Right renal cortex interstitium (tissue), 3 donors: ENCODE measurements around the gene SLC26A11. TPM values are rescaled to one million over a fixed set of nuclear protein-coding genes. Genes with fewer than 3 reads are reported as not detected.

Source experiments
- DNase-seq, 3 donors: peaks; one replicate each; pipeline ENCODE4 v3.0.0-alpha.2; 2013; ENCODE audit warnings: low read depth in 3 of 3, low spot score in 2 of 3
- polyA plus RNA-seq, 3 donors: library from polyadenylated mRNA; unstranded; fragments of 120-200 nt; gene quantifications; one replicate each; pipeline ENCODE4 v1.2.1, GENCODE V29; 2013; ENCODE audit not compliant: insufficient read length in 3 of 3

Gene SLC26A11
- polyA plus RNA-seq, 3 donors = 20.2 to 22.7 (median 22.4) TPM

DNA sequence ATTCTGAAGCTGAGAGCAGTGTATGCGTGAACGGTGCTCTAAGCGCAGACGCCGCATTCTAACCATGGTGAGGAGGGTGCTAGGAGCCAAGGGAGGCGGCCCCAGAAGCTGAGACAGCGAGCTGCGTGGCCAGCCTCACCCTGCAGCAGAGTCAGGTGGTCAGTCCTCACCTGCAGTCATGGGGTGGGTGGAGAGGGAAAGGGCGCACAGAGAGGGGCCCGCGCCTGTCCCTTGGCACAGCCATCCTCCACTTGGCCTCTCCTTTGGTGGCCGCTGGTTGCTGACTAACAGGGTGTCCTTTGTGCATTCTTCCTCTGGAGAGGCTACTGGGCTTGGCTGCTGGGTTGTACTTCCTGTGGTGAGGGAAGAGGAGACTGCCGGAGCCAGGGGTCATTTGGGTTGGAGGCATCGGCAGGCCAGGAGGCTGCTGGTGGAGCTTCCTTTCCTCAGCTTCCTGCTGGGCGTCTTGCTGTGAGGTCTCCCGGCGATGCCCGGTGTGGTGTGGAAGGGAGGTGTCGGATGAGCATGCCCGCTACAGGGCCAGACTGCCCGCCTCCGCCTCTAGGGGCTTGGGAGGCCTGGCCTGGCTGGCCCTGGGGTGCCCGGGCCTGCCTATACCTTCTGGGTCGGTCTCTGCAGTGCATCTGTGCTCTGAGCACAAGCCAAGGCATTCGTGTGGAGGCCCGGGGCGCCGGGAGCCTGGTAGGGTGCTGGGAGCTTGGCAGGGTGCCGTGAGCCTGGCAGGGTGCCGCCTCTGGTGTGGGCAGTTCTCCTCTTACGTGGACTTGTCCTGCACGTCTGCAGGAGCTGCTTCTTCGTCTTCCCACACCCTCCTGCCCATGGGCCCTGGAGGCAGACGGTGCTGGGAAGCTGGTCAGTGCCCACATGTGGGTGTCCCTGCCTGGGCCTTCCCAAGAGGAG, 57.8 kb downstream of the SLC26A11 start:
- DNase-seq = no peak

GRCh38 chr17:80279895-80280294, 59.7 kb downstream of the SLC26A11 start:
- DNase-seq = no peak

DNA sequence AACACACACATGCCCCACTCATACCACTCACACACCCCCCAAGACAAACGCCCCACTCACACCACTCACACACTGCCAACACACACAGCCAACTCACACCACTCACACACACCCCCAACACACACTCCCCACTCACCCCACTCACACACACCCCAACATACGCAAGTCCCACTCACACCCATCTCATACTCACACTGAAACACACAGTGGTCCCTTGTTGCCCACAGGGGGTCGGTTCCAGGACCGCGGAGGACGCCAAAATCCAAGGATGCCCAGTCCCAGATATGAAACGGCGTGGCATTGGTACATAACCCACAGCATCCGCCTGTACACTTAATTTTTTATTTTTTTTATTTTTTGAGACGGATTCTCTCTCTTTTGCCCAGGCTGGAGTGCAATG, 61.3 kb downstream of the SLC26A11 start:
- no peak for DNase-seq

DNA sequence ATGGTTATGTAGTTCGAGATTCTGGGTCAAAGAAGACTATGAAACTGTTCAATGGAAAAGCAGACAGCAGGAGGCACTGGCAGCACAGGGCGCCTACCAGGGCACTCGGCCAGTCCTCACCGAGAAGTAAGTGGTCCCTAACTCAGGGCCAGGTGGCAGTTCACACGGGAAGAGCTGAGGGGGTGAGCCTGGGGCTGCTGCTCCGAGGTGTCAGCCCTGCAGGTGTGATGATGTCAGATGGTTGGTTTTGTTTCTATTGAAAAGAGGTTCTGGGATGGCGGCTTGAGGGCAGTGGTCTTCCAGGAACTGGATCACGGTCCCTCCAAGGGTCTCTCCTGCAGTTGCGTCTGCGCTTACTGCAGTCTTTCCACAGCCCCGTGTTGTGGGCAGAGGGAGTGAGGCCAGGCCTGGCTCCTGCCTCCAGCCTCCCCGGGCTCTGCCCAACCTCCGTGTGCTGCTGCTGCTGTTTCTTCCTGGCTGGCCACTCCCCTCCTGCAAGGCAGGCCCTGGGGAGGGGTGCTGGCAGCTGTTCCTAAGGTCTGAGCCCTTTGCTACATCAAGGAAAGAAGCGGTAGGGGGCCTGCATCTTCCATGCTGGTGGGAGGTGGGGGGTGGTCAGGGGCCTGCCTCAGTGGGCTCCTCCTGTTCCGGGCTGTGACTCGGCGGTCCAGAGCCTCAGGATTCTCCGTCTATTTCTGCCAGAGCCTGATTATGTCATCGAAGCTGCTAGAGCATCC, 63.1 kb downstream of the SLC26A11 start:
- no peak for DNase-seq

- no peak for DNase-seq
Observed at GRCh38 chr17:80284631-80285030, 64.4 kb downstream of the SLC26A11 start.

- DNase-seq = no peak
Observed at GRCh38 chr17:80285237-80285920, 65.2 kb downstream of the SLC26A11 start.

GRCh38 chr17:80286638-80286960, 66.4 kb downstream of the SLC26A11 start:
- DNase-seq = no peak

- DNase-seq = no peak
Observed at GRCh38 chr17:80287038-80287437, 66.8 kb downstream of the SLC26A11 start.

DNA sequence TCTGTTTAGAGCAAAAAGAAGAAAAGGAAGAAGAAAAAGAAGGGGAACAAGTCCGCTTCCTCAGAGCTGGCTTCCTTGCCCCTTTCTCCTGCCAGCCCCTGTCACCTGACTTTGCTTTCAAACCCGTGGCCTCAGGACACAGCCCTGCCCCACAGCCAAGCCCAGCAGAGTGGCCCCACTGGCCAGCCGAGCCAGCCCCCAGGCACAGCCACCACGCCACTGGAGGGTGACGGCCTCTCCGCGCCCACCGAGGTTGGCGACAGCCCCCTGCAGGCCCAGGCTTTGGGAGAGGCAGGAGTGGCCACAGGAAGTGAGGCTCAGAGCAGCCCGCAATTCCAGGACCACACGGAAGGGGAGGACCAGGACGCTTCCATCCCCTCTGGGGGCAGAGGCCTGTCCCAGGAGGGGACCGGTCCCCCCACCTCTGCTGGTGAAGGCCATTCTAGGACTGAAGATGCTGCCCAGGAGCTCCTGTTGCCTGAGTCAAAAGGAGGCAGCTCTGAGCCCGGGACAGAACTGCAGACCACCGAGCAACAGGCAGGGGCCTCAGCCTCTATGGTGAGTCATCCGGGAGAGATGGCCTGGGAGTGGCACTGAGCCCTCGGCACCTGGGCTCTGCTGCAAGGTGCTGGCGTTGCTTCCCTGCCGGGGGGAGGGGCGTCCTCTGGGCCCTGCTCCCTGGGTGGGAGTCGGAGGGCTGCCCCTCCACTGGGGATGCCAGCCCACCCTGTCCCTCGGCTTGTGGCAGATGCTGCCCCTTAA, 67.8 kb downstream of the SLC26A11 start:
- DNase-seq = no peak

DNA sequence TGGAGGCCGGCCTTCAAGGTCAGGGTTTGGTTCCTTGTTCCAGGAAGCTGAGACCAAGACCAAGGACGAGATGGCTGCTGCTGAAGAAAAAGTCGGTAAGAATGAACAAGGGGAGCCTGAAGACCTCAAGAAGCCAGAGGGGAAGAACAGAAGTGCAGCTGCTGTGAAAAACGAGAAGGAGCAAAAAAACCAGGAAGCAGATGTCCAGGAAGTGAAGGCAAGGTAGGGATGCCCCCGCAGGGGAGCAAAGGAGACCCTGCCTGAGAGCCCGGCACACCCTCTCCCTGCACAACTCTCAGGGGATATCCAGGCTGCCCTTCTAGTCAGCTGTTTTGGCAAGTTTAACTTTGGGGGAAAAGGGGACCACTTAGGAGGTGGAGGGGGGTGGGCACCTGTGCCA, 69.4 kb downstream of the SLC26A11 start:
- no peak for DNase-seq

DNA sequence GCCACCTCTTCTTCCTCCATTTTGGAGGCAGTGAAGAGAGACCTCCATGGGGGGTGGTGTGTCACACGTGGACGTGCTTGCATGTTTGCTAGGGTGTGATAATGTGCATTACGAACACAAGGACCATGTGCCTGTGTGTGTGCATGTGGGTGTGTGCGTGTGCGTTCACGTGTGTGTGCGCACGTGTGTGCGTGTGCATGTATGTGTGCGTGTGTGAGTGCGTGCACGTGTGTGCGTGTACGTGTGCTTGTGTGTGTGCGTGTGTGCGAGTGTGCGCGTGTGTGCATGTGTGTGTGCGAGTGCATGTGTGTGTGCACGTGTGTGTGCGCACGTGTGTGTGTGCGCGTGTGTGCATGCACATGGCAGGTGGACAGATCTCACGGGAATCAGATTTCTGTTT, 69.9 kb downstream of the SLC26A11 start:
- no peak for DNase-seq

DNA sequence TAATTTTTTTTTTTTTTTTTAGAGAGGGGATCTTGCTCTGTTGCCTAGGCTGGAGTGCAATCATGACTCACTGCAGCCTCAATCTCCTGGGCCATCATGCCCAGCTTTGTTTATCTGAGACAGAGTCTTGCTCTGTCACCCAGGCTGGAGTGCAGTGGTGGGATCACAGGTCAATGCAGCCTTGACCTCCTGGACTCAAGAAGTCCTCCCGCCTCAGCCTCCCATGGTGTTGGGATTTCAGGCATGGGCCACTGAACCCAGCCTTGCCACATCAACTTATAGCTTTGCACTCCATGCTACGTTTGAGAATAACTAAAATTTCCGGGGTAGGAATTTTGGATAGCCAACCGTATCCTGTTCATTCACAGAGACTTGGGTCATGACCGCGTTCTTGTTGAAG, 71.0 kb downstream of the SLC26A11 start:
- DNase-seq = no peak

DNA sequence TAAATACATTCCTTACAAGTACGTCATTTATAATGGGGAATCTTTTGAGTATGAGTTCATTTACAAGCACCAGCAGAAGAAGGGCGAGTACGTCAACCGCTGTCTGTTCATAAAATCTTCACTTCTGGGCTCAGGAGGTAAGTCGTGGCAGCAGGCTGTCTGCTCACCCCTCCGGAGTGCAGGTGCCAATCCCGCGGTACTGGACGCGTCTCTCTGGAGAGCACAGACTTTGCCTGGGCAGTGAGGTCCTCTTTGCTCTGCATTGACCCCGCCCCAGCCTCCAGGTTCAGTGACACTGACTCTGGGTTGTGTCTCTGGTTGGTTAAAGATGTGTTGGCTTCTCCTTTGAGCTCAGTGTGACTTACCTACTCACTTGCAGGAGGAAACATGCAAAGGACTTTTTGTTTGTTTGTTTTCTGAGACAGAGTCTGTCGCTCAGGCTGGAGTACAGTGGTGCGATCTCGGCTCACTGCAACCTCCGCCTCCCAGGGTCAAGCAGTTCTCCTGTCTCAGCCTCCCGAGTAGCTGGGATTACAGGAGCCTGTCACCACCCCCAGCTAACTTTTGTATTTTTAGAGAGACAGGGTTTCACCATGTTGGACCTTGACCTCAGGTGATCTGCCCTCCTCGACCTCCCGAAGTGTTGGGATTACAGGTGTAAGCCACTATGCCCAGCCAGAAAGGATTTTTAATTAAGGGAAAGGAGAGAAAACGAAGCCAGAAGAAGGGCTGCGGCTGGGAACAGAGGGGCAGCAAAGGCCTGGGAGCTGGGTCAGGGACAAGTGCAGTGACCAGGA, 71.7 kb downstream of the SLC26A11 start:
- no peak for DNase-seq

DNA sequence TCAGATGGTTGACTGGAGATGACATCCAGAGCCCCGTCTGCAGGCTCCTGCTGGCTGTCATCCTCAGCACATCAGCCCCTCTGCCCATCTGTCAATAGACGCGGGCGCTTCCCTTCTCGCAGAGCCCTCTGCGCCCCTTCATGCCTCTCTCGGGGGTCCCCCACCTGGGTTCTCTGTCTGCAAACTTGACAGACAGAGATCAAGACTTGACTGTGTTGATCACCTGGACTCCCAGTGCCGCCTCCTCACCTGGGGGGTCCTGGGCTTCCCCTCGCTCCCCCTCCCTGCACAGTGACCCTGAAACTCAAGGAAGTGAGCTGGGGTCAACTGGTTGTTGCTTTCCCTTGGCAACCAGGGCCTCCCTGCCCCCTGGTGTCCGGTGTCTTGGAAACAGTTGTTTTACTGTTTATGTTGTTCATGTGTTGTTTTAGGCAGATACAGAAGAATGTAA, 72.3 kb downstream of the SLC26A11 start:
- peak in 2 of 3 donors; percentile 10 to 30 for DNase-seq

- no peak for DNase-seq
Observed at GRCh38 chr17:80294210-80294609, 74.0 kb downstream of the SLC26A11 start.

DNA sequence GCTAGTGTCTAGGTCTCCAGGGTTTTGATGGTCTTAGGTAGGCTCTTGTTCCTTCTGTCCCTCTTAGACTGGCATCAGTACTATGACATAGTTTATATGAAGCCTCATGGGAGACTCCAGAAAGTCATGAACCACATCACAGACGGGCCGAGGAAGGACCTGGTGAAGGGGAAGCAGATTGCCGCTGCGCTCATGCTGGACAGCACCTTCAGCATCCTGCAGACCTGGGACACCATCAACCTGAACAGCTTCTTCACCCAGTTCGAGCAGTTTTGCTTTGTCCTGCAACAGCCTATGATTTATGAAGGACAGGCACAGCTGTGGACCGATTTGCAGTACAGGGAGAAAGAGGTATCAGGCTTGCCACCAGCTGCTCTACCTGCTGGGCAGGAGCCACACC, 74.4 kb downstream of the SLC26A11 start:
- no peak for DNase-seq

DNA sequence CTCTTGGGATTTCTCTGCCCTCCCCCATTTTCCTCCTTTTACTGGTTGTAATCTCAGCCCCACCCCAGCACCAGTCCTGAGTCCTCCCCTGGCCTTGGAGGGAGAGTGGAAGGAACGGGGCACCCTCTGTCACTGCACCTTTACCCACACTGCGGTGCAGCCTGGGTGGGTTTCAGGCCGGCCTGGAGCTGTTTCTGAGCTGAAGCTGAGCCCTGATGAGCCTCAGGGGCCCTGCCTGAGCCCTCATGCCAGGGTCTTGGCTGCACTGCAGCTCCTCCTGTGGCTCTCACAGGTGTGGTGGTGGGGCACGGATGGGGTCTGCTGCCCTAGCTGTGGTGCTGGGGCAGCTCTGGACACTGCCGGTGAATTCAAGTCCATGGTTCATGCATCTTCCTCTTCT, 74.9 kb downstream of the SLC26A11 start:
- no peak for DNase-seq

GRCh38 chr17:80295559-80295958, 75.3 kb downstream of the SLC26A11 start:
- DNase-seq = no peak

DNA sequence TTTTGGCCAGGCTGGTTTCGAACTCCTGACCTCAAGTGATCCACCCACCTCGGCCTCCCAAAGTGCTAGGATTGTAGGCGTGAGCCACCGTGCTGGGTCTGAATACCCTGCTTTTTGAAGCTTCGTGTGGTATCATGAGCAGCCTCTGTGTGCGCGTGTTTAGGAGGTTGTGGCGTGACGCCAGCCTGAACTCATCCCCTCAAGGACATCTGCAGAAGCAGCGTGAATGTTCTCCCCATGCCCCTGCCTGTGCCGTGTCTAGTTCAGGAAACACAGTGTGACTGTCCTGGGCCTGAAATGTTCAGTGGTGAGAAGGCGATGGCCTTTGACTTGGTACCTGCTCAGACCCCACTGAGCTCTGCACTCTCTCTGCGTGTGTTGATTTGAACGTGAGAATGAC, 76.0 kb downstream of the SLC26A11 start:
- no peak for DNase-seq

- no peak for DNase-seq
Observed at GRCh38 chr17:80297996-80298560, 77.9 kb downstream of the SLC26A11 start.
